HG02885 (cell line): ENCODE data around the gene SUPT5H.
"Not testable (repeated sequence)": the region's sequence is repeated elsewhere in the genome, so short reads cannot be mapped to it uniquely, and the experiment has no call there.

Source experiments
- ATAC-seq: cut with Tn5 transposase; IDR thresholded peaks from one replicate; pipeline ENCODE4 v1.9.1; 2021; ENCODE audit warnings: mild to moderate bottlenecking; ENCODE audit not compliant: unreplicated experiment, poor library complexity

The SUPT5H gene

GRCh38 chr19:39449116-39449797, 3.9 kb downstream of the SUPT5H start:
- no peak for ATAC-seq

DNA sequence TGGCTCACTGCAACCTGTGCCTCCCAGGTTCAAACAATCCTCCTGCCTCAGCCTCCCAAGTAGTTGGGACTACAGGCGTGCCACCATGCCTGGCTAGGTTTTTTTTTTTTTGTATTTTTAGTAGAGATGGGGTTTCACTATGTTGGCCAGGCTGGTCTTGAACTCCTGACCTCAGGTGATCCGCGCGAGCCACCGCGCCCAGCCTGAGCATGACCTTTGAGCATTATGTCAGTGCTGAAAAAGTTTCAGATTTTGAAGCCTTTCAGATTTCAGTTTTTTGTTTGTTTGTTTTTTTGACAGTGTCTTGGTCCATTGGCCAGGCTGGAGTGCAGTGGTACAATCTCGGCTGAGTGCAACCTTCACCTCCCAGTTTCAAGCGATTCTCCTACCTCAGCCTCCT, 5.9 kb downstream of the SUPT5H start:
- ATAC-seq: not testable (repeated sequence)

- ATAC-seq: no peak
Measured at GRCh38 chr19:39463403-39463802, 18.0 kb downstream of the SUPT5H start.

- ATAC-seq: no peak
Measured at GRCh38 chr19:39465956-39466747, 20.8 kb downstream of the SUPT5H start.

DNA sequence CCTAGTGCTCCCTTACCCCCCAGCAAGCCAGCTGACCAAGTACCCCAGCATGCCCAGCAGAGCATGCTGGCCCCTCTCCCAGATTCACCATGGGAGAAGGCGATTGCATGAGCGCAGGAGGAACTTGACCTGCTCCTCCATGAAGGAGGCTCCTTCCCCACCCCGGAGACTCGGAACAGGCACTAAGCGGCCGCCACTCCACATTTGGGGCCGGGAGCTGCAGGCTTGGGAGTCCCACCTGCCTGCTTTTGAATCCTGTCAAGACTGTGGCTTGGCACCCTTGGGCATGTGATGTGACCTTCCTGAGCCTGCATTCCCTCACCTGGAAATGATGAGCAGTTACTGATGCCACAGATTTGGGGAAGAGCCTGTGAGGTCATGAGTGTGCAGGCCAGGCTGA, 22.6 kb downstream of the SUPT5H start:
- no peak for ATAC-seq

DNA sequence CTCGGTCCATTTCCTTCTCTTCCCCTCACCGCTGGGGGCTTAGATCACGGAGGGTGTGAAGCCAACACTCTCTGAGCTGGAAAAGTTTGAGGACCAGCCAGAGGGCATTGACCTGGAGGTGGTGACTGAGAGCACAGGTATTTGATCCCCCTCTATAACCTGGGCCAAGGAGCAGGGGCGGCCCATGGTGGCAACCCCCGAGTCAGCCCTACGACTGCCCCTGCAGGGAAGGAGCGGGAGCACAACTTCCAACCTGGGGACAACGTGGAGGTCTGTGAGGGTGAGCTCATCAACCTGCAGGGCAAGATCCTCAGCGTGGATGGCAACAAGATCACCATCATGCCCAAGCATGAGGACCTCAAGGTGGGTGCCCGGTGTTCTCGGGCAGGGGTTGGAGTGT, 23.7 kb downstream of the SUPT5H start:
- ATAC-seq: no peak

GRCh38 chr19:39469567-39469966, 24.2 kb downstream of the SUPT5H start:
- no peak for ATAC-seq

DNA sequence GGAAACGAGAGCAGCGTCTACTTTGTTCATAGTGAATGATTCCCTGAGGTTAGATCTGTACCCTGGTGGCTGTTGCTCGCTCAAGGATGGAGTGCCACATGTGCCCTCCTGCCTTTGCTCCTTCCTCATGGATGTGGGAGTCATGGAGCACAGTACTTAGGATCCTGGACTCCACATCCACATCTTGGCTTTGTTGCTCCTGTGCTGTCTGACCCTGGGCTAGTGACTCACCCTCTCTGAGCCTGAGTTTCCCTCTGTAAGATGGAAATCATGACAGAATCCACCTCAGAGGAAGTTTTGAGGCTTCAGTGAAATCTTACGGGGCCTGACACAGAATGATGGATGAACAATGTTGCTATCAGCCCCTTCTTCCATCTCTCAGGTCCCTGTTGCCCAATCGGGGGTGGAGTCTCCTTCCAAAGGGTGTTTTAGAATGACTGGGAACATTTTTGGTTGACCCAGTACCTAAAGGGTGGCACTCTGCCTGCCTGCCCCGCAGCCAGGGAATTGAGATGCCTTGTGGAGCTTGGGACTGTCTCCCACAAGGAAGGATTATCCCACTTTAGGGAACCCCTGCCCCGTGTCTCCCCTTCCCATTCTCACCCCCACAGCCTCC, 25.4 kb downstream of the SUPT5H start:
- no peak for ATAC-seq

GRCh38 chr19:39471756-39472536, 26.6 kb downstream of the SUPT5H start:
- no peak for ATAC-seq

- ATAC-seq: no peak
Measured at GRCh38 chr19:39472746-39473442, 27.5 kb downstream of the SUPT5H start.

DNA sequence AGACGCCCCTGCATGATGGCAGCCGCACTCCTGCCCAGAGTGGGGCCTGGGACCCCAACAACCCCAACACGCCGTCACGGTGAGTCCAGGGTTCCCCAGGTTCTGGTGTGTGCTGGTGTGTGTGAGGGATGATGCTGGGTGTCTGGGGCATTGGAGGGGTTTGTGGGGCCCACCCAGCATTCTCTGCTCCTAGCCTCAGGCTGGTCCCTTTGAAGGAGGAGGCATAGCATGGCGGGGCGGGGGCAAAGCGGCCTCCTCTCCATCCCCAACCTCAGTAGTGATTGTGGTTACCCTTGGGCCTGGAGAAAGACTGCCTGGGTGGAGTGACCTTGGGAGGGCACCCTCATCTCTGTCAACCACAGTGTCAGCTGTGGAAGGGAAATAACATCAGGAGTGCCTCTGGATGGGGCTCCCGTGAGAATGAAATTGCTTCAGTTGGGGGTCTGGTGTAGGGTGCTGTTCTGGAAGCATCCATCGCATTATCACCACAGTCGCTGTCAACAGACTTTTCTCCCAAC, 28.1 kb downstream of the SUPT5H start:
- ATAC-seq: no peak

DNA sequence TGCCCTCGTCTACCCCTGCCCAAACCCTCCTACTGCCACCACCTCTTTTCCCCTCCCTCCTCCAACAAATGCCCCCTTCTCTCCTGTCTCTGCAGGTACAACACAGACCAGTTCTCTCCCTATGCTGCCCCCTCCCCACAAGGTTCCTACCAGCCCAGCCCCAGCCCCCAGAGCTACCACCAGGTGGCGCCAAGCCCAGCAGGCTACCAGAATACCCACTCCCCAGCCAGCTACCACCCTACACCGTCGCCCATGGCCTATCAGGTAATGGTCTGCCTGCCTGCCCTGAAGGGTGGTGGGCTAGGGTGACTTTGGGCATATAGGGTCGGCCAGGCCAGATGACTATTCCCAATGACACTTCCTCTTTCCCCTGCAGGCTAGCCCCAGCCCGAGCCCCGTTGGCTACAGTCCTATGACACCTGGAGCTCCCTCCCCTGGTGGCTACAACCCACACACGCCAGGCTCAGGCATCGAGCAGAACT, 28.8 kb downstream of the SUPT5H start:
- no peak for ATAC-seq

DNA sequence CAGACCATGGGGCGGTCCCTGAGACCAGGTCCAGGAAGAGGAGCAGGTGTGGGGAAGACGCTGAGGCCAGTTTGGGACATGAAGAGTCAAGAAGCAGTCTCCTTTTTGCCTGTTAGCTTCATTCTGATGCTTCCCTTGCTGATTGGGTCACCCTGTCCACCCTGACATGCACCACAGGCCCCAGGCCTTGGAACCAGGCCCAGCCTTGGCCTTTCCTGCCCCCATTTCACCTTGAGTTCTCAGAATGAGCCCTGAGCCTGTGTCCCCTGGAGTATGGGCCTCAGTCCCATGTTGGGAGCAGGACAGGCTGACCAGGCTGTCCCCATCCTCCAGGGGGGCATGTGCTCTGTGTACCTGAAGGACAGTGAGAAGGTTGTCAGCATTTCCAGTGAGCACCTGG, 30.4 kb downstream of the SUPT5H start:
- no peak for ATAC-seq

GRCh38 chr19:39479319-39479801, 34.0 kb downstream of the SUPT5H start:
- ATAC-seq: not testable (repeated sequence)

DNA sequence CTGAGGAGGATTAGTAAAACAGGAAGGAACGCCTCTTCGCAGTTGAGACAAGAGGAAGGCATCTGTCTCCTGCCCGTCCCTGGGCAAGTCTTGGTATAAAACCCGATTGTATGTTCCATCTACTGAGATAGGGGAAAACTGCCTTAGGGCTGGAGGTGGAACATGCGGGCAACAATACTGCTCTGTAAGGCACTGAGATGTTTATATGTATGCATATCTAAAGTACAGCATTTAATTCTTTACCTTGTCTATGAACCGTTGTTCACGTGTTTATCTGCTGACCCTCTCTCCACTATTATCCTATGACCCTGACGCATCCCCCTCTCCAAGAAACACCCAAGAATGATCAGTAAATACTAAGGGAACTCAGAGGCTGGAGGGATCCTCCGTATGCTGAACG, 34.5 kb downstream of the SUPT5H start:
- ATAC-seq: no peak

- peak; percentile 93 for ATAC-seq
Measured at GRCh38 chr19:39480337-39481228, 35.2 kb downstream of the SUPT5H start, which contains the start of gene TIMM50. Gene TIMM50 (plus strand): TSS chr19:39480838. CDS start chr19:39480854, 16 bp downstream.

DNA sequence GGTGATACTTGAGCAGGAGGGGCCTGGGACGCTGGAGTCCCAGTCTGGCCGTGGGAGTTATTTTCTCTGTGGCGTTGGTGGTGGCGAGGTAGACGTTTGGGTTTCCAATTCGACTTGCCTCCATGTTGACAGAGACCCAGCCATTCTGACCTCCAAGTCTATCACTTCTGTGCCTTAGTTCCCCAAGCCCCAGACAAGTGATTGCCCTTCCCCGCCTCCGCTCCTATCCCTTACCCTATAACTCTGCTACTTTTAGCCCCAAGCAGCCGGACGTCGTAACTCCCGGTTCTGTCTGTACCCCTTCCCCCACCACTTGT, 35.8 kb downstream of the SUPT5H start:
- no peak for ATAC-seq

- ATAC-seq: no peak
Measured at GRCh38 chr19:39481676-39482075, 36.3 kb downstream of the SUPT5H start.

GRCh38 chr19:39483141-39483540, 37.8 kb downstream of the SUPT5H start:
- ATAC-seq: no peak
